GM12878 (cell line): ENCODE data around the gene STX16. TPM values are rescaled to one million over a fixed set of nuclear protein-coding genes. Genes with fewer than 3 reads are reported as not detected.

Experiments used
- ATAC-seq: fragments of 200-7000 bp; cut with Tn5 transposase; 3 replicates; pipeline ENCODE4 v1.9.1; 2020; ENCODE audit warnings: mild to moderate bottlenecking, moderate library complexity
- BruUV-seq: library from RNA; stranded (reverse); fragments of 400-500 nt; replicated peaks from 2 replicates; lab custom pipeline; 2021; lab: Mats Ljungman, UMichigan
- CTCF ChIA-PET: fragments of 300-600 bp; sonication (Branson Sonifier 250); formaldehyde crosslinking; extraction: SDS; loops from one replicate; lab custom pipeline; 2021; ENCODE audit warnings: inconsistent platforms; lab: Yijun Ruan, JAX
- POLR2A ChIA-PET: fragments of 350-600 bp; formaldehyde crosslinking; extraction: SDS; loops from one replicate; lab custom pipeline; 2021; ENCODE audit warnings: inconsistent platforms; lab: Charles Lee
- RAD21 ChIA-PET: fragments of 300-600 bp; sonication (Branson Sonifier 250); formaldehyde crosslinking; loops from one replicate; lab custom pipeline; 2023; ENCODE audit warnings: antibody characterized with exemption; ENCODE audit not compliant: unreplicated experiment; lab: Charles Lee
- SMC1A ChIA-PET: fragments of 300-600 bp; sonication (Branson Sonifier 250); formaldehyde crosslinking; loops from one replicate; lab custom pipeline; 2023; ENCODE audit not compliant: unreplicated experiment, uncharacterized antibody; lab: Charles Lee
- DNase-seq: peaks from one replicate; pipeline ENCODE4 v3.0.0-alpha.2; 2011; ENCODE audit warnings: low read depth, low spot score
- FAIRE-seq: peaks from 3 replicates; lab custom pipeline; 2011; peaks lifted over from hg19 to GRCh38; lab: Jason Lieb, UNC
- H2AFZ ChIP-seq: 2 replicates; pipeline ENCODE4 v1.6.0; 2011; ENCODE audit warnings: low read depth, low read length, control low read depth; ENCODE audit not compliant: control insufficient read depth
- H3K27ac ChIP-seq: 2 replicates; pipeline ENCODE4 v1.5.1; 2011; ENCODE audit warnings: control low read depth; ENCODE audit not compliant: control insufficient read depth, insufficient read depth
- H3K27me3 ChIP-seq, 2 experiments: replicated peaks in 1 of 2; 2 replicates each; pipeline versions ENCODE4 v1.6.0 to v1.6.1; 2011; ENCODE audit warnings: low read length in 1 of 2; ENCODE audit not compliant: control insufficient read depth in 2 of 2, insufficient read depth in 2 of 2
- H3K36me3 ChIP-seq, 2 experiments: 2 replicates each; pipeline ENCODE4 v1.5.1; 2011; ENCODE audit warnings: low read length in 1 of 2; ENCODE audit not compliant: control insufficient read depth in 2 of 2, insufficient read depth in 2 of 2
- H3K4me1 ChIP-seq: 2 replicates; pipeline ENCODE4 v1.6.1; 2011; ENCODE audit warnings: mild to moderate bottlenecking, low read length, moderate library complexity, mixed read lengths; ENCODE audit not compliant: control insufficient read depth, insufficient read depth
- H3K4me2 ChIP-seq: 2 replicates; pipeline ENCODE4 v1.6.0; 2011; ENCODE audit warnings: control low read depth; ENCODE audit not compliant: control insufficient read depth, insufficient read depth
- H3K4me3 ChIP-seq: fragments of 200-600 bp; sonication (generic); 2 replicates; pipeline ENCODE4 v1.5.1; 2016
- H3K79me2 ChIP-seq: 2 replicates; pipeline ENCODE4 v1.6.0; 2011; ENCODE audit warnings: low read length; ENCODE audit not compliant: control insufficient read depth, insufficient read depth
- H3K9ac ChIP-seq: 2 replicates; pipeline ENCODE4 v1.8.0; 2011; ENCODE audit warnings: low read length, control low read depth, mixed read lengths; ENCODE audit not compliant: control insufficient read depth, insufficient read depth
- H3K9me3 ChIP-seq: replicated peaks from 3 replicates; pipeline ENCODE4 v1.5.1; 2011; ENCODE audit warnings: mild to moderate bottlenecking, low read length; ENCODE audit not compliant: control insufficient read depth, insufficient read depth
- H4K20me1 ChIP-seq: 2 replicates; pipeline ENCODE4 v1.6.0; 2011; ENCODE audit not compliant: control insufficient read depth, insufficient read depth
- ASH2L ChIP-seq: fragments of 300-600, 200-600 bp; sonication (generic); IDR thresholded peaks from 2 replicates; pipeline ENCODE4 v1.6.1; 2017; ENCODE audit warnings: low read depth, mild to moderate bottlenecking, borderline replicate concordance
- CBX5 ChIP-seq: sonication (generic); IDR thresholded peaks from 2 replicates; pipeline ENCODE4 v1.6.1; 2016; ENCODE audit warnings: low read depth, moderate library complexity, mild to moderate bottlenecking, inconsistent platforms
- CREB1 ChIP-seq: IDR thresholded peaks from 2 replicates; pipeline ENCODE4 v1.6.1; 2012; ENCODE audit warnings: low read depth, mild to moderate bottlenecking, inconsistent platforms
- E2F8 ChIP-seq: fragments of 450-650 bp; IDR thresholded peaks from 2 replicates; pipeline ENCODE4 v1.6.1; 2018; ENCODE audit warnings: mild to moderate bottlenecking, low read depth, moderate library complexity; ENCODE audit not compliant: partially characterized antibody
- EP300 ChIP-seq, 2 experiments: fragments of 150-350 bp in 1 of 2; IDR thresholded peaks; 2 replicates each; pipeline ENCODE4 v1.6.1; 2011 to 2012; ENCODE audit warnings: low read depth in 2 of 2, low read length in 2 of 2, borderline replicate concordance in 1 of 2, improper control_type of control experiment in 1 of 2, inconsistent platforms in 1 of 2; ENCODE audit not compliant: control insufficient read depth in 1 of 2
- EZH2 ChIP-seq: IDR thresholded peaks from 2 replicates; pipeline ENCODE4 v1.6.1; 2012; ENCODE audit warnings: low read depth, mild to moderate bottlenecking, control low read depth, inconsistent platforms, low read length, borderline replicate concordance; ENCODE audit not compliant: control insufficient read depth
- MEF2B ChIP-seq: fragments of 450-650 bp; IDR thresholded peaks from 2 replicates; pipeline ENCODE4 v1.6.1; 2018; ENCODE audit warnings: mild to moderate bottlenecking, moderate library complexity; ENCODE audit not compliant: partially characterized antibody, poor library complexity, severe bottlenecking
- MTA2 ChIP-seq: fragments of 450-650 bp; IDR thresholded peaks from 2 replicates; pipeline ENCODE4 v1.6.1; 2016; ENCODE audit warnings: low read depth, mild to moderate bottlenecking, moderate library complexity
- NBN ChIP-seq: fragments of 450-650 bp; IDR thresholded peaks from 2 replicates; pipeline ENCODE4 v1.6.1; 2016
- NFYB ChIP-seq: IDR thresholded peaks from 2 replicates; pipeline ENCODE4 v1.6.1; 2011; ENCODE audit warnings: low read depth, mild to moderate bottlenecking, low read length, improper control_type of control experiment, moderate library complexity; ENCODE audit not compliant: insufficient read depth
- NRF1 ChIP-seq: conservative IDR thresholded peaks from 2 replicates; pipeline ENCODE4 v1.6.1; 2011; ENCODE audit warnings: mild to moderate bottlenecking, low read depth, low read length, improper control_type of control experiment
- ZNF274 ChIP-seq: IDR thresholded peaks from one replicate; pipeline ENCODE4 v1.8.0; 2011; ENCODE audit not compliant: insufficient read length, insufficient read depth
- ZNF622 ChIP-seq: fragments of 450-650 bp; IDR thresholded peaks from 2 replicates; pipeline ENCODE4 v1.6.1; 2017; ENCODE audit warnings: mild to moderate bottlenecking, inconsistent platforms
- WGBS: methylation state at CpG from one replicate; pipeline ENCODE4 v1.1.6; 2016; ENCODE audit warnings: low lambda C conversion rate; ENCODE audit not compliant: insufficient replicate concordance, insufficient coverage; ENCODE audit errors: missing lambda C conversion rate; 5-methylcytosine and 5-hydroxymethylcytosine counted together
- in situ Hi-C: fragments of 300-500 bp; cut with MboI; formaldehyde crosslinking; loops from 9 replicates; pipeline ENCODE4 v1.14.3; 2018; ENCODE audit warnings: mixed read lengths
- intact Hi-C: fragments of 100-400 bp; cut with micrococcal nuclease; formaldehyde crosslinking; loops from one replicate; pipeline ENCODE4 v1.14.2; 2022; ENCODE audit not compliant: unreplicated experiment
- polyA plus RNA-seq, 11 experiments: library from polyadenylated mRNA; depleted of rRNA in 4 of 11; unstranded in 6 of 11; stranded (reverse) in 5 of 11; fragments of >200 nt; fragmentation: Nextera tagmentation in 4 of 11; fragmentation: Illumina TruSeq in 1 of 11; extraction: Ambion mirVana in 4 of 11; extraction: Trizol in 1 of 11; gene quantifications; 1 replicate in 1 of 11; 2 replicates in 10 of 11; pipeline versions ENCODE4 v1.2.1 to v1.2.3, GENCODE V29; 2011 to 2016; ENCODE audit warnings: inconsistent platforms in 2 of 11, missing spikeins in 2 of 11, low read depth in 1 of 11
- total RNA-seq, 4 experiments: library from RNA; depleted of rRNA in 3 of 4; stranded (reverse); fragments of >200 nt in 3 of 4; fragmentation: Illumina TruSeq in 1 of 4; extraction: Trizol in 1 of 4; gene quantifications; 2 replicates each; pipeline versions ENCODE4 v1.2.1 to v1.2.3, GENCODE V29; 2013 to 2021
- TF ChIP-seq, protein P1 (sequence below): IDR thresholded peaks from 2 replicates; pipeline ENCODE4 v1.6.1; 2012; ENCODE audit warnings: mild to moderate bottlenecking, low read depth, low read length

Gene STX16
- total and polyA plus RNA-seq, 10 of the 15 experiments (the other 5 are each of a cell fraction or from before 2014, with no cell fraction given): 6.3 to 68.4 (median 35.8) TPM

- ChIA-PET RAD21 (no interaction called here), SMC1A (no interaction called here), POLR2A (no interaction called here), CTCF (no interaction called here)
- no peaks in the 10 kb centered on the region for H3K27me3 ChIP-seq
- no peak overlapping the region for H3K4me2 ChIP-seq
- in situ Hi-C loops (no loop called here), intact Hi-C loops (no loop called here)
- no peaks in the 10 kb centered on the region for H3K9me3 ChIP-seq
- no peaks in the 10 kb centered on the region for H3K36me3 ChIP-seq
- no peaks in the 10 kb centered on the region for H3K4me1 ChIP-seq
- FAIRE-seq (no peak), DNase-seq (no peak), ATAC-seq (0 out of 3 replicates have a peak, but pooled peaks have one; percentile 18)
- H3K4me3 ChIP-seq: no peak overlapping the region
- TF ChIP-seq ZNF274 (no peak), ASH2L (no peak), EP300 (IDR thresholded peaks at IDR 0.05; ENCODE audit: borderline replicate concordance in 1 of 2, control insufficient read depth in 1 of 2, low read depth in 2 of 2, low read length in 2 of 2) (no peak), NFYB (no peak), EZH2 (no peak), CBX5 (no peak), ZNF622 (no peak), MEF2B (no peak), NRF1 (no peak), MTA2 (no peak), NBN (no peak), E2F8 (no peak), CREB1 (no peak)
- TF ChIP-seq, protein P1, sequence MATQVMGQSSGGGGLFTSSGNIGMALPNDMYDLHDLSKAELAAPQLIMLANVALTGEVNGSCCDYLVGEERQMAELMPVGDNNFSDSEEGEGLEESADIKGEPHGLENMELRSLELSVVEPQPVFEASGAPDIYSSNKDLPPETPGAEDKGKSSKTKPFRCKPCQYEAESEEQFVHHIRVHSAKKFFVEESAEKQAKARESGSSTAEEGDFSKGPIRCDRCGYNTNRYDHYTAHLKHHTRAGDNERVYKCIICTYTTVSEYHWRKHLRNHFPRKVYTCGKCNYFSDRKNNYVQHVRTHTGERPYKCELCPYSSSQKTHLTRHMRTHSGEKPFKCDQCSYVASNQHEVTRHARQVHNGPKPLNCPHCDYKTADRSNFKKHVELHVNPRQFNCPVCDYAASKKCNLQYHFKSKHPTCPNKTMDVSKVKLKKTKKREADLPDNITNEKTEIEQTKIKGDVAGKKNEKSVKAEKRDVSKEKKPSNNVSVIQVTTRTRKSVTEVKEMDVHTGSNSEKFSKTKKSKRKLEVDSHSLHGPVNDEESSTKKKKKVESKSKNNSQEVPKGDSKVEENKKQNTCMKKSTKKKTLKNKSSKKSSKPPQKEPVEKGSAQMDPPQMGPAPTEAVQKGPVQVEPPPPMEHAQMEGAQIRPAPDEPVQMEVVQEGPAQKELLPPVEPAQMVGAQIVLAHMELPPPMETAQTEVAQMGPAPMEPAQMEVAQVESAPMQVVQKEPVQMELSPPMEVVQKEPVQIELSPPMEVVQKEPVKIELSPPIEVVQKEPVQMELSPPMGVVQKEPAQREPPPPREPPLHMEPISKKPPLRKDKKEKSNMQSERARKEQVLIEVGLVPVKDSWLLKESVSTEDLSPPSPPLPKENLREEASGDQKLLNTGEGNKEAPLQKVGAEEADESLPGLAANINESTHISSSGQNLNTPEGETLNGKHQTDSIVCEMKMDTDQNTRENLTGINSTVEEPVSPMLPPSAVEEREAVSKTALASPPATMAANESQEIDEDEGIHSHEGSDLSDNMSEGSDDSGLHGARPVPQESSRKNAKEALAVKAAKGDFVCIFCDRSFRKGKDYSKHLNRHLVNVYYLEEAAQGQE: no peak
- no peak overlapping the region for H3K27ac ChIP-seq
- BruUV-seq: no TSS peak
- no peak overlapping the region for H2AFZ ChIP-seq
- H4K20me1 ChIP-seq: no peaks in the 10 kb centered on the region
- no peak overlapping the region for H3K9ac ChIP-seq
- H3K79me2 ChIP-seq: no peaks in the 10 kb centered on the region
- WGBS: 72% methylated on average over 20 of the region's 23 CpGs
Observed at GRCh38 chr20:58717278-58718091, 66.4 kb downstream of the STX16 start.
